Activated naive CD8-positive, alpha-beta T cell treated with anti-CD3 and anti-CD28 coated beads, Interleukin-2, amount 50 U/mL, for 16 hours (primary cell): ENCODE measurements around the gene TENM4.

Experiments used
- DNase-seq: peaks from one replicate; pipeline ENCODE4 v3.0.0-alpha.2; 2020; ENCODE audit warnings: low read depth, low spot score

TENM4 gene

GRCh38 chr11:79087961-79088318 lies 352.9 kb downstream of the TENM4 start:
- DNase-seq, result no peak

GRCh38 chr11:79087238-79087960 lies 353.4 kb downstream of the TENM4 start:
- no peak for DNase-seq

GRCh38 chr11:79086056-79086455 lies 354.8 kb downstream of the TENM4 start:
- DNase-seq, result no peak

DNA sequence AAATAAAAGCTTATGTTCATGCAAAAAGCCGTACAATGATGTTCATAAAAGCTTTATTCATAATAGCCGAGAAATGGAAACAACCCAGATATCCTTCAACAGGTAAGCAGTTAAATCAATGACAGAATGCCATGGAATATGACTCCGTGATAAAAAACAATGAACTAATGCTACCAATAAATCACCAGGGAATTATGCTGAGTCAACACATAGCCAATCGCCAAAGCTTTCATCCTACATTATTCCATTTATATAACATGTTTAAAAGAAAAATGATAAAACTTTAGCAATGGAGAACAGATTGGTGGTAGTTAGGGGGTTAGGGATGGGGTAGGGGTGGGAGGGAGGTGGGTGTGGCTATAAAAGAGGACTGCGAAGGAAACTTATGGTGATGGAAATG lies 356.4 kb downstream of the TENM4 start:
- DNase-seq, result no peak

GRCh38 chr11:79083352-79083751 lies 357.5 kb downstream of the TENM4 start:
- no peak for DNase-seq

GRCh38 chr11:79082907-79083306 lies 357.9 kb downstream of the TENM4 start:
- no peak for DNase-seq

- DNase-seq, result no peak
Measured at GRCh38 chr11:79082280-79082679, 358.6 kb downstream of the TENM4 start.

DNA sequence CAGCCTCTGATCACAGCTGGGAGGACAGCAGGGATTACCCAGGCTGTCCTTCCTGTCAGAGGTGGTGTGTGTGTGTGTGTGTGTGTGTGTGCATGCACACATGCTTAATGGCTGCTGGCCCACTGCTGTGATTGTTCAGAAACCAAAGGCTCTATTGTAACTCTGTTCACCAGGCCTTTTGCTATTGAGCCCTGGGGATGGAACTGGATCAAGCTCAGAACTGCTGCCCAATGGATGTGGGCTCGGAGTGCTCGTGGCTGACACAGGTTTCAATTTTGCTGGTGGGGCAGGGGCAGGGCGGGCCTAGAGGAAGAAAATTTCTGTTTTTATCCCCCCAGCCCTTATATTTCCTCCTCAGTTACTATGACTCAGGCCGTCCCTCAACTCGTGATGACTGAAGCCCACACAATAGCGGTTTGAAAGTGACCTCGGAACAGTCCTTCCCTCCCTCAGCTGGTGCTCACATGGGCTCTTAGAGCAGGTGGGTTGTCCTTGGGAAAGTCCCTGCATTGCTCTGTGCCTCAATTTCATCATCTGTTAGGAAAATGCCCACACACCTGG lies 359.3 kb downstream of the TENM4 start:
- no peak for DNase-seq

DNA sequence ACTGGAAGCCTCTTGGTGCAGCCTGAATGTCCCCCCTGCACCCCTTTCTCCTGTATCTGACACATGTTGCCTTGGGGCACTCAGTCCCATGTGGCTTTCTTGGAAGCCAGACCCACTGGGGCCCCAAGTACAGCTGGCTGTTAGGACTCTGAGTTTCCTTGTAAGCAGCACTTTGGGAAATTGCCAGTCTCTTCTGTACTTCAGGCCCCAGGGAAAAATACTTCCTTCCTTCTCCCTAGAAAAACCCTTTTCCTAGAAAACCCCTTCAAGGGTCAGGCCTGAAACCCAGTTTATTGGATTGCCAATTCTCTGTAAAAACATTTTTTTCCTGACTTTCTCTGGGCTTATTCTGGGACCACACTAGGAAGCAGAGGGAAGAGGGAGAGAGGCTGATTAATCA lies 360.3 kb downstream of the TENM4 start:
- DNase-seq, result no peak

GRCh38 chr11:79078999-79079398 lies 361.8 kb downstream of the TENM4 start:
- DNase-seq, result no peak

GRCh38 chr11:79078456-79078855 lies 362.4 kb downstream of the TENM4 start:
- DNase-seq, result no peak

DNA sequence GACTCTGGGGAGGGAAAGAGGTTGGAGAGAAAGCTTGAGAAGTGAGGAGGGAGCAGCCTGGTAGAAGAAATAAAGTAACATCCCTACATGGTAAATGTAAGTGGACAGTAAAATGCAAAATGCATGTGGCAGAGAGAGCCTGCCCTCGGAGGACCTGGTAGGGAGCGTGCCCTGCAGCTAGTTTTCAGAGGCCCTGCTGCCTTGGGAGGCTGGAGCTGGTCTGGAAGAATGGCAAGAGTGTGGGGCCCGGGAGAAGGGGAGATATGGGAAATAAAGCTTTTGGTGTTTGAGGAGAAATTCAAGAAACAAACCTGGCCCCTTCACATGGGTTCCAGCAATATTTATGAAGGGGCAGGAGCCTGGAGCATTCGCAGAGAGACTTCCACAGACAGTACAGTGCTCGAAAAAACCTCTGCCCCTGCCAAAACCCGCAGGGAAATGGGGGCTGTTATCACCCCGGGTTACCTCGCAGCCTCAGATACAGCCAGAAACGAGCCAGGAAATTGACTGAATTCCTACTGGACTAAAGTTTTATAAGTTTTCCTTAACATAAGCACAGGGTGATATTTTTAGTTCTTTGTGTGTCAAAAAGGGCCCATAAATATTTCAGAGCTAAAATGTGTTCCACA lies 363.0 kb downstream of the TENM4 start:
- DNase-seq, result no peak

GRCh38 chr11:79076526-79077115 lies 364.2 kb downstream of the TENM4 start:
- DNase-seq, result no peak

GRCh38 chr11:79074547-79074946 lies 366.3 kb downstream of the TENM4 start:
- DNase-seq, result no peak

DNA sequence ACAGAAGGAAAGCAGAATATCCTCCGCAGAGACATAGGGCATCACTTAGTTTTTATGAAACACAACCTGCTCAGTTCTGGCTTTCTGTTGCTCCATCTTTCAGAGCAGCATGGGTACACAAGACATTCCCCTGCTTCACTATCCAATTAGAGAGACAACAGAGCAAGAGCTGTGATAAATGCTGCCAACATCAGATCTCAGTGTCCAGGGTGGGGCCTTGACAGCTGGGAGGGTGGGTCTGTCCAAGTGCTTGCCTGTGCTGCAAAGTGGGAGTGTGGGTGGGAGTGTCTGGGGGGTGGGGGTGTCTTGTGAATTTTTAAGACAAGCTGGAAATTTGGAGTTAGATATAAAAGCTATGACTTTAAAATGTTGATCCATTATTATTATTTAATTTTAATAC lies 369.6 kb downstream of the TENM4 start:
- DNase-seq, result no peak

- DNase-seq, result no peak
Measured at GRCh38 chr11:79070518-79070917, 370.3 kb downstream of the TENM4 start.

DNA sequence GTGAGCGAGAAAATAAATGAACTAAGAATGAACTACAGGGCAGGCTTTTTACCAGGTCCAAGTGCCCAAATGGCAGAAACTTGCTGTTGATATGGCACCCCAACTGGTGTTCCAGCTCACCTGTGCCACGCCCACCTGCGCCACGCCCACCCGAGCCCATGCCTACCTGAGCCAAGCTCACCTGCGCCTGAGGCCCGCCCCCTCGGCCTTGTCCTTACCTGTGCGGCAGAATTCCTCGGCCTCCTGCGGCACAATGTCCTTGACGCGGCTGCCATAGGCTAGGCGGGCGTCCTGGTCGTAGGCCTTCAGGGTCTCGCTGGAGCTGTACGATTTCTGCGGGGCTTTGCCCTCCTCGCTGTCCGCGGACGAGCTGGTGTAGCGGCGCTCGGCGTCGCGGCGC lies 371.3 kb downstream of the TENM4 start:
- DNase-seq, result no peak

DNA sequence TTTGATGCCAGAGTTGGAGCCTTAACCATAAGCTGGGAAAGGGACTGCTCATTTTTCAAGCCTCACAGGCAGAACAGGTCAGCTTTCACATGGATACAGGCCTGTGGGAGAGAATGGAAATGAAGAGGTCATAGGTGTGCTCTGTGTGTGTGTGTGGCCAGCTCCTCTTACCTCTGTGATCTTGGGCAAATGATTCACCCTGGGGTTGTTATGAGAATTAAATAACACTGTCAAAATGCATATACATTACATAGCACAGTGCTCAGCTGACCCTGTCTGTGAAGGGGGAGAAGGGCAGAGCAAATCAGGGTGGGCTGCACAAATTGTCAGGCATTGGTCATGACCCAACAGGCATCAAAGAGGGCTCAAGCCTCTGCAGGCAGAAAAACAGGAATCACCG lies 372.5 kb downstream of the TENM4 start:
- no peak for DNase-seq

GRCh38 chr11:79067352-79067679 lies 373.5 kb downstream of the TENM4 start:
- DNase-seq, result no peak

GRCh38 chr11:79066456-79067351 lies 374.1 kb downstream of the TENM4 start:
- no peak for DNase-seq

GRCh38 chr11:79062814-79063762 lies 377.7 kb downstream of the TENM4 start:
- DNase-seq, result no peak
